B cell (primary cell): ENCODE data around the gene DAAM2.

Source experiments
- CTCF ChIP-seq: fragments of 200-600 bp; IDR thresholded peaks from one replicate; pipeline ENCODE4 v1.8.0; 2022; ENCODE audit warnings: antibody characterized with exemption, mild to moderate bottlenecking
- EZH2 ChIP-seq: IDR thresholded peaks from 2 replicates; pipeline ENCODE4 v1.6.1; 2012; ENCODE audit warnings: borderline replicate concordance, low read depth, mild to moderate bottlenecking, moderate library complexity, low read length; ENCODE audit not compliant: insufficient read depth, poor library complexity, severe bottlenecking

DNA sequence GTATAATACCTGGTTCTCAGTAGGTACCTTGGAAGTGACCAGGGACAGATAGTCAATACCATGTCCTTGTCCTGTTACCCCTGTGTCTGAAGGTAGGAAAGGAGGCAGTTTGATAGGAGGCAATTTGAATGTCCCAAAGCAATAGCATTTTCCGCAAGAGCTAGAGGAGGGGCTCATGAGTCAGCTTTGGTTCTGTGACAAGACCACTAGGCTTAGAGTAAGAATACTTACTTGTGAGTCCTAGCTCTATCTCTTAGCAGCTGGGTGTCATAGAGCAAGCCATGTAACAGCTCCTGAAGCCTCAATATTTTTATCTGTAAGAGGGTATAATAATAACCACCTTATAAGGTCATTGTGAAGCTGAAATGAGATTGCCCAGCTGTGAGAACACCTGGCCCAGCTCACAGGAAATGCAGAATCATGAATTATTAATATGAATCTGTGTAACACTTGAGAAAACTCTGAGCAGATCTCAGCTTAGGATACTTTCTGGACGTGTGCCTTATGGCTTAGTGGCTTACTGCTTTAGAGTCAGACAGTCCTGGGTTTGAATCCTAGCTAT, 58.6 kb downstream of the DAAM2 start:
- no peak for TF ChIP-seq CTCF
- TF ChIP-seq EZH2, result no peak
